IMR-90 (cell line): ENCODE data around the gene IL17C. TPM values are rescaled to one million over a fixed set of nuclear protein-coding genes. Genes with fewer than 3 reads are reported as not detected.
A peak's percentile ranks its signal among the peaks of the same experiment; 100 is the strongest.

Experiments
- ATAC-seq: fragments of 200-7000 bp; cut with Tn5 transposase; 2 replicates; pipeline ENCODE4 v1.9.1; 2020; ENCODE audit warnings: low read depth, mild to moderate bottlenecking, moderate library complexity
- BruUV-seq: library from RNA; stranded (reverse); fragments of 400-500 nt; replicated peaks from 2 replicates; lab custom pipeline; 2021; lab: Mats Ljungman, UMichigan
- CTCF ChIA-PET: fragments of 300-600 bp; formaldehyde crosslinking; extraction: SDS; loops from one replicate; lab custom pipeline; 2021; ENCODE audit warnings: antibody characterized with exemption; lab: Yijun Ruan, JAX
- POLR2A ChIA-PET: fragments of 300-600 bp; sonication (Branson Sonifier 250); formaldehyde crosslinking; loops from one replicate; lab custom pipeline; 2022; ENCODE audit warnings: antibody characterized with exemption; ENCODE audit not compliant: unreplicated experiment; lab: Charles Lee
- DNase-seq: peaks from one replicate; pipeline ENCODE4 v3.0.0; 2013
- H2AFZ ChIP-seq: replicated peaks from 2 replicates; pipeline ENCODE3; 2013; ENCODE audit warnings: low read length, mild to moderate bottlenecking; ENCODE audit not compliant: poor library complexity
- H2AK5ac ChIP-seq: 2 replicates; pipeline ENCODE4 v1.6.1; 2013; ENCODE audit warnings: low read depth, low read length, inconsistent platforms
- H2AK9ac ChIP-seq: replicated peaks from 2 replicates; pipeline ENCODE3; 2013; ENCODE audit warnings: mild to moderate bottlenecking, low read depth, low read length, moderate library complexity; ENCODE audit not compliant: poor library complexity
- H2BK120ac ChIP-seq: 2 replicates; pipeline ENCODE4 v1.6.1; 2013; ENCODE audit warnings: low read depth, low read length, inconsistent platforms
- H2BK15ac ChIP-seq: 3 replicates; pipeline ENCODE4 v1.6.1; 2013; ENCODE audit warnings: low read depth, low read length, inconsistent platforms
- H2BK20ac ChIP-seq: 2 replicates; pipeline ENCODE4 v1.6.1; 2013; ENCODE audit warnings: low read depth, mild to moderate bottlenecking, inconsistent platforms, low read length, moderate library complexity
- H2BK5ac ChIP-seq: 2 replicates; pipeline ENCODE4 v1.6.1; 2013; ENCODE audit warnings: mild to moderate bottlenecking, low read depth, low read length, inconsistent platforms; ENCODE audit not compliant: poor library complexity, severe bottlenecking
- H3K14ac ChIP-seq: replicated peaks from 2 replicates; pipeline ENCODE4 v1.6.1; 2013; ENCODE audit warnings: low read depth, low read length, inconsistent platforms
- H3K18ac ChIP-seq: 2 replicates; pipeline ENCODE4 v1.6.1; 2013; ENCODE audit warnings: low read depth, low read length, control low read depth
- H3K23ac ChIP-seq: 2 replicates; pipeline ENCODE4 v1.6.1; 2013; ENCODE audit warnings: low read depth, low read length, inconsistent platforms
- H3K27ac ChIP-seq: 2 replicates; pipeline ENCODE4 v1.5.1; 2013; ENCODE audit warnings: mild to moderate bottlenecking, control low read depth, low read length; ENCODE audit not compliant: insufficient read depth
- H3K27me3 ChIP-seq: 2 replicates; pipeline ENCODE4 v1.6.1; 2013; ENCODE audit warnings: low read length; ENCODE audit not compliant: control insufficient read depth, insufficient read depth
- H3K36me3 ChIP-seq: 2 replicates; pipeline ENCODE4 v1.6.1; 2013; ENCODE audit warnings: low read length, mixed read lengths; ENCODE audit not compliant: control insufficient read depth, insufficient read depth
- H3K4ac ChIP-seq: 2 replicates; pipeline ENCODE4 v1.6.1; 2013; ENCODE audit warnings: low read depth, low read length, inconsistent platforms
- H3K4me1 ChIP-seq: 2 replicates; pipeline ENCODE4 v1.6.1; 2013; ENCODE audit warnings: low read length, mixed read lengths; ENCODE audit not compliant: control insufficient read depth, insufficient read depth
- H3K4me2 ChIP-seq: 2 replicates; pipeline ENCODE4 v1.6.1; 2013; ENCODE audit warnings: low read depth, mild to moderate bottlenecking, control low read depth, low read length, moderate library complexity
- H3K4me3 ChIP-seq: 2 replicates; pipeline ENCODE4 v1.5.1; 2013; ENCODE audit warnings: low read depth, mild to moderate bottlenecking, control low read depth, low read length, moderate library complexity; ENCODE audit not compliant: insufficient read depth
- H3K56ac ChIP-seq: 2 replicates; pipeline ENCODE4 v1.6.1; 2013; ENCODE audit warnings: low read length, inconsistent platforms; ENCODE audit not compliant: insufficient read depth; ENCODE audit errors: extremely low read depth
- H3K79me1 ChIP-seq, 2 experiments: 2 replicates each; pipeline ENCODE4 v1.6.1; 2013; ENCODE audit warnings: low read length in 2 of 2, inconsistent platforms in 1 of 2, low read depth in 1 of 2
- H3K9ac ChIP-seq: 2 replicates; pipeline ENCODE4 v1.6.1; 2013; ENCODE audit warnings: low read depth, low read length, control low read depth
- H3K9me1 ChIP-seq: 2 replicates; pipeline ENCODE4 v1.6.1; 2013; ENCODE audit warnings: low read length, inconsistent platforms; ENCODE audit not compliant: insufficient read depth
- H3K9me3 ChIP-seq: 2 replicates; pipeline ENCODE4 v1.6.1; 2013; ENCODE audit warnings: low read length; ENCODE audit not compliant: control insufficient read depth, insufficient read depth
- H4K20me1 ChIP-seq: 2 replicates; pipeline ENCODE4 v1.6.1; 2013; ENCODE audit warnings: low read length, inconsistent platforms; ENCODE audit not compliant: insufficient read depth
- H4K5ac ChIP-seq: 2 replicates; pipeline ENCODE4 v1.6.1; 2013; ENCODE audit warnings: mild to moderate bottlenecking, low read depth, low read length, control low read depth
- H4K8ac ChIP-seq, 2 experiments: 2 replicates each; pipeline ENCODE4 v1.6.1; 2013; ENCODE audit warnings: low read depth in 2 of 2, low read length in 2 of 2, control low read depth in 1 of 2, inconsistent platforms in 1 of 2
- H4K91ac ChIP-seq: 2 replicates; pipeline ENCODE4 v1.6.1; 2013; ENCODE audit warnings: low read depth, low read length, inconsistent platforms; ENCODE audit not compliant: insufficient read depth
- BHLHE40 ChIP-seq: fragments of 150-350 bp; IDR thresholded peaks from 2 replicates; pipeline ENCODE4 v1.6.1; 2016; ENCODE audit warnings: mild to moderate bottlenecking, low read depth, low read length
- CEBPB ChIP-seq: IDR thresholded peaks from 2 replicates; pipeline ENCODE4 v1.6.1; 2012; ENCODE audit warnings: low read depth, low read length, improper control_type of control experiment
- MAFK ChIP-seq: IDR thresholded peaks from 2 replicates; pipeline ENCODE4 v1.6.1; 2012; ENCODE audit warnings: low read depth, low read length, improper control_type of control experiment
- MAZ ChIP-seq: IDR thresholded peaks from 2 replicates; pipeline ENCODE4 v1.6.1; 2012; ENCODE audit warnings: low read depth, mild to moderate bottlenecking, low read length, improper control_type of control experiment, moderate library complexity, borderline replicate concordance
- MXI1 ChIP-seq: IDR thresholded peaks from 2 replicates; pipeline ENCODE4 v1.6.1; 2012; ENCODE audit warnings: low read depth, mild to moderate bottlenecking, low read length, moderate library complexity, borderline replicate concordance
- POLR2A ChIP-seq: IDR thresholded peaks from 2 replicates; pipeline ENCODE4 v1.6.1; 2012; ENCODE audit warnings: mild to moderate bottlenecking, low read depth, low read length
- RAD21 ChIP-seq: IDR thresholded peaks from 2 replicates; pipeline ENCODE4 v1.6.1; 2012; ENCODE audit warnings: low read length, improper control_type of control experiment
- RCOR1 ChIP-seq: IDR thresholded peaks from 2 replicates; pipeline ENCODE4 v1.6.1; 2012; ENCODE audit warnings: mild to moderate bottlenecking, low read length, improper control_type of control experiment; ENCODE audit not compliant: insufficient replicate concordance
- RFX5 ChIP-seq: IDR thresholded peaks from 2 replicates; pipeline ENCODE4 v1.8.0; 2012; ENCODE audit warnings: low read depth, mild to moderate bottlenecking, low read length, moderate library complexity
- SMC3 ChIP-seq: fragments of 150-350 bp; IDR thresholded peaks from 2 replicates; pipeline ENCODE4 v1.6.1; 2016; ENCODE audit warnings: low read depth, mild to moderate bottlenecking, antibody characterized with exemption, low read length, moderate library complexity
- WGBS, 2 experiments: methylation state at CpG; one replicate each; pipeline versions ENCODE4 v1.1.5 to v1.1.7; 2013; ENCODE audit warnings: missing lambda C conversion rate in 2 of 2; ENCODE audit not compliant: insufficient read length in 1 of 2; ENCODE audit errors: extremely low coverage in 2 of 2; 5-methylcytosine and 5-hydroxymethylcytosine counted together
- dilution Hi-C: fragments of 300-500 bp; cut with HindIII; formaldehyde crosslinking; loops from one replicate; pipeline ENCODE4 v1.14.3; 2018; ENCODE audit warnings: low sequenced_read_pairs; ENCODE audit not compliant: unreplicated experiment
- in situ Hi-C: fragments of 300-500 bp; cut with MboI; formaldehyde crosslinking; loops from 3 replicates; pipeline ENCODE4 v1.14.3; 2019; ENCODE audit warnings: low sequenced_read_pairs, inconsistent platforms, mixed read lengths
- intact Hi-C: fragments of 100-400 bp; cut with micrococcal nuclease; formaldehyde crosslinking; loops from 2 replicates; pipeline ENCODE4 v1.10.0; 2022
- polyA plus RNA-seq, 3 experiments: library from polyadenylated mRNA; depleted of rRNA; stranded (reverse); fragments of >200 nt; gene quantifications; 2 replicates each; pipeline ENCODE4 v1.2.3, GENCODE V29; 2012; ENCODE audit warnings: low replicate concordance in 1 of 3
- total RNA-seq: library from RNA; depleted of rRNA; stranded (reverse); fragments of >200 nt; gene quantifications from 2 replicates; pipeline ENCODE4 v1.2.3, GENCODE V29; 2012
- TF ChIP-seq, protein P1 (sequence below): fragments of 150-350 bp; IDR thresholded peaks from 2 replicates; pipeline ENCODE4 v1.6.1; 2016; ENCODE audit warnings: low read depth, mild to moderate bottlenecking, low read length, moderate library complexity, borderline replicate concordance
- TF ChIP-seq, protein P2 (sequence below): conservative IDR thresholded peaks from 2 replicates; pipeline ENCODE4 v1.5.1; 2012; ENCODE audit warnings: mild to moderate bottlenecking, low read depth, low read length, improper control_type of control experiment

Gene IL17C
- total and polyA plus RNA-seq, 2 of the 4 experiments (the other 2 are of a cell fraction): 0.09 TPM; not detected in 1

DNA sequence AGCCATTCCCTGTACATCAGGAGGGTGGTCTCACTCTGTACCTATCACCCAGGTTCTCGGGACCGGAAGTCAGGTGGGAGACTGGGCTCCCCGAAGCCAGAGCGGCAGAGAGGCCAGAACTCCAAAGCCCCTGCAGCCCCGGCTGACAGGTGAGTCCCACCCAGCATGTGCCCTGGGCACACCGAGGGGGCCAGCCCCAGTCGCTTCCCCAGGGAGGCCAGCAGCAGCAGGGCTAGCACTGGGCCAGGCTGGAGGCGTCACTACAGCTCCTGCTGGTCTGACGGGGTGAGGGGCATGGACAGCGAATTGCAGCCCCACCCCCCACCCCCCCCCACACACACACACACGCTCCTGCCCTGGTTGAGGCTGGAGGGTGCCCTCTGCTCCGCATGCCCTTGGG is 7.9 kb upstream of the IL17C start:
- TF ChIP-seq RCOR1 (no peak), POLR2A (no peak), CEBPB (no peak), RFX5 (no peak), RAD21 (no peak), SMC3 (no peak), BHLHE40 (no peak), MXI1 (no peak), MAZ (no peak), MAFK (no peak)
- TF ChIP-seq, protein P1, sequence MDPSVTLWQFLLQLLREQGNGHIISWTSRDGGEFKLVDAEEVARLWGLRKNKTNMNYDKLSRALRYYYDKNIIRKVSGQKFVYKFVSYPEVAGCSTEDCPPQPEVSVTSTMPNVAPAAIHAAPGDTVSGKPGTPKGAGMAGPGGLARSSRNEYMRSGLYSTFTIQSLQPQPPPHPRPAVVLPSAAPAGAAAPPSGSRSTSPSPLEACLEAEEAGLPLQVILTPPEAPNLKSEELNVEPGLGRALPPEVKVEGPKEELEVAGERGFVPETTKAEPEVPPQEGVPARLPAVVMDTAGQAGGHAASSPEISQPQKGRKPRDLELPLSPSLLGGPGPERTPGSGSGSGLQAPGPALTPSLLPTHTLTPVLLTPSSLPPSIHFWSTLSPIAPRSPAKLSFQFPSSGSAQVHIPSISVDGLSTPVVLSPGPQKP: no peak
- TF ChIP-seq, protein P2, sequence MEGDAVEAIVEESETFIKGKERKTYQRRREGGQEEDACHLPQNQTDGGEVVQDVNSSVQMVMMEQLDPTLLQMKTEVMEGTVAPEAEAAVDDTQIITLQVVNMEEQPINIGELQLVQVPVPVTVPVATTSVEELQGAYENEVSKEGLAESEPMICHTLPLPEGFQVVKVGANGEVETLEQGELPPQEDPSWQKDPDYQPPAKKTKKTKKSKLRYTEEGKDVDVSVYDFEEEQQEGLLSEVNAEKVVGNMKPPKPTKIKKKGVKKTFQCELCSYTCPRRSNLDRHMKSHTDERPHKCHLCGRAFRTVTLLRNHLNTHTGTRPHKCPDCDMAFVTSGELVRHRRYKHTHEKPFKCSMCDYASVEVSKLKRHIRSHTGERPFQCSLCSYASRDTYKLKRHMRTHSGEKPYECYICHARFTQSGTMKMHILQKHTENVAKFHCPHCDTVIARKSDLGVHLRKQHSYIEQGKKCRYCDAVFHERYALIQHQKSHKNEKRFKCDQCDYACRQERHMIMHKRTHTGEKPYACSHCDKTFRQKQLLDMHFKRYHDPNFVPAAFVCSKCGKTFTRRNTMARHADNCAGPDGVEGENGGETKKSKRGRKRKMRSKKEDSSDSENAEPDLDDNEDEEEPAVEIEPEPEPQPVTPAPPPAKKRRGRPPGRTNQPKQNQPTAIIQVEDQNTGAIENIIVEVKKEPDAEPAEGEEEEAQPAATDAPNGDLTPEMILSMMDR: no peak
- no peak overlapping the region for H3K4me3 ChIP-seq
- no peak overlapping the region for H2AFZ ChIP-seq
- no peak overlapping the region for H3K56ac ChIP-seq
- peaks cover 0 to 7% of the 10 kb centered on the region in 2 experiments; a peak in 2 of 4 replicates for H3K79me1 ChIP-seq
- no peak overlapping the region for H2AK5ac ChIP-seq
- no peak for ATAC-seq
- H3K18ac ChIP-seq: no peak overlapping the region
- no peaks in the 10 kb centered on the region for H3K9me1 ChIP-seq
- H3K4me1 ChIP-seq: peaks cover 8% of the 10 kb centered on the region
- H4K8ac ChIP-seq: no peak overlapping the region
- dilution Hi-C loops: no loop called here
- BruUV-seq: no TSS peak
- intact Hi-C loops: no loop called here
- no CpG with 5 or more reads among the region's 12 CpGs for WGBS, 2 experiments
- in situ Hi-C loops: no loop called here
- H3K27me3 ChIP-seq: no peaks in the 10 kb centered on the region
- H2BK20ac ChIP-seq: no peak overlapping the region
- H4K5ac ChIP-seq: no peak overlapping the region
- H2BK5ac ChIP-seq: no peak overlapping the region
- no peak overlapping the region for H3K4ac ChIP-seq
- no peak overlapping the region for H2BK120ac ChIP-seq
- no peak overlapping the region for H3K14ac ChIP-seq
- H3K9me3 ChIP-seq: no peaks in the 10 kb centered on the region
- ChIA-PET CTCF (no interaction called here), POLR2A (no interaction called here)
- no peak overlapping the region for H3K27ac ChIP-seq
- DNase-seq: no peak
- no peak overlapping the region for H2BK15ac ChIP-seq
- H4K20me1 ChIP-seq: no peaks in the 10 kb centered on the region; the same call in 1 of the 2 replicates
- peak overlapping the region; percentile 19 for H2AK9ac ChIP-seq
- no peak overlapping the region for H3K4me2 ChIP-seq
- no peak overlapping the region for H3K23ac ChIP-seq
- H4K91ac ChIP-seq: no peak overlapping the region
- H3K36me3 ChIP-seq: peaks cover 57% of the 10 kb centered on the region
- no peak overlapping the region for H3K9ac ChIP-seq
